Fibroblast of the aortic adventitia (primary cell): Measurements from ENCODE around the gene AGFG1. TPM values are rescaled to one million over a fixed set of nuclear protein-coding genes. Genes with fewer than 3 reads are reported as not detected.

Source experiments
- DNase-seq: peaks from one replicate; pipeline ENCODE4 v3.0.0-alpha.2; 2010; ENCODE audit warnings: low read depth
- H3K4me3 ChIP-seq: 2 replicates; pipeline ENCODE4 v1.5.1; 2011; ENCODE audit warnings: low read depth, mild to moderate bottlenecking, control low read depth, low read length, moderate library complexity
- total RNA-seq: library from RNA; depleted of rRNA; stranded (reverse); fragments of >200 nt; gene quantifications from 2 replicates; pipeline ENCODE4 v1.2.3, GENCODE V29; 2012; ENCODE audit warnings: low replicate concordance
- TF ChIP-seq, protein P1 (sequence below): IDR thresholded peaks from 2 replicates; pipeline ENCODE4 v1.5.1; 2011; ENCODE audit warnings: mild to moderate bottlenecking, low read length, control low read depth, inconsistent platforms; ENCODE audit not compliant: insufficient read depth

AGFG1 gene
- total RNA-seq, 1 donor, result 81.3 TPM

DNA sequence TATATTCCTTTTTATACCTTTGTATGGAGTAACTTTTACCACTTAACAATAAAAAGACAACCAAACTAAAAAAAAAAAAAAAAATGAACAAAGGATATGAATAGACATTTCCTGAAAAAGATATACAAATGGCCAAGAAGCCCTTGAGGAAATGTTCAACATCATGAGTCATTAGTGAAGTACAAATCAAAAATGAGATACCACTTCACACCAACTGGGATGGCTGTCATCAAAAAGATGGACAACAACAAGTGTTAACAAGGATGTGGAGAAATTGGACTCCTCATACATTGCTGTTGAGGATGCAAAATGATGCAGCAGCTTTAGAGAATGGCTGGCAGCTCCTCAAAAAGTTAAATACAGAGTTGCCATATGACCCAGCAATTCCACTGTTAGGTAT, 104.2 kb downstream of the AGFG1 start:
- DNase-seq, result no peak
- no peak overlapping the region for H3K4me3 ChIP-seq
- TF ChIP-seq, protein P1, sequence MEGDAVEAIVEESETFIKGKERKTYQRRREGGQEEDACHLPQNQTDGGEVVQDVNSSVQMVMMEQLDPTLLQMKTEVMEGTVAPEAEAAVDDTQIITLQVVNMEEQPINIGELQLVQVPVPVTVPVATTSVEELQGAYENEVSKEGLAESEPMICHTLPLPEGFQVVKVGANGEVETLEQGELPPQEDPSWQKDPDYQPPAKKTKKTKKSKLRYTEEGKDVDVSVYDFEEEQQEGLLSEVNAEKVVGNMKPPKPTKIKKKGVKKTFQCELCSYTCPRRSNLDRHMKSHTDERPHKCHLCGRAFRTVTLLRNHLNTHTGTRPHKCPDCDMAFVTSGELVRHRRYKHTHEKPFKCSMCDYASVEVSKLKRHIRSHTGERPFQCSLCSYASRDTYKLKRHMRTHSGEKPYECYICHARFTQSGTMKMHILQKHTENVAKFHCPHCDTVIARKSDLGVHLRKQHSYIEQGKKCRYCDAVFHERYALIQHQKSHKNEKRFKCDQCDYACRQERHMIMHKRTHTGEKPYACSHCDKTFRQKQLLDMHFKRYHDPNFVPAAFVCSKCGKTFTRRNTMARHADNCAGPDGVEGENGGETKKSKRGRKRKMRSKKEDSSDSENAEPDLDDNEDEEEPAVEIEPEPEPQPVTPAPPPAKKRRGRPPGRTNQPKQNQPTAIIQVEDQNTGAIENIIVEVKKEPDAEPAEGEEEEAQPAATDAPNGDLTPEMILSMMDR, result no peak

DNA sequence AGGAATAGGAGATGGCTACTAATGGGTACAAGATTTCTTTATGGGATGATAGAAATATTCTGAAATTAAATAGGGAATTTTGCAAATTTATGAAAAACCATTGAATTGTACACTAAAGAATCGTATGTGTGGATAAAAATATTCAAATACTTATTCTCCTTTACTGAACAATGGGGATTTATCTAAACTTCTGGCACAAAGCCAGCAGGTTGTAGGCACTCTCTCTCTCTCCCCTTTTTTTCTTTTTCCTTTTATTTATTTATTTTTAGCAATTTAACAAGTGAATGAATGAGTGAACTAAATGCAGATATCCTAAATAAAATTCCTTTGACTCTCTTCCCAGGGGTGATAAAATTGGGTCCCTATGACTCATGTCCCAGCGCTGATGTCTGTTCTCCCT, 104.9 kb downstream of the AGFG1 start:
- TF ChIP-seq, protein P1, result no peak
- no peak for DNase-seq
- H3K4me3 ChIP-seq, result no peak overlapping the region

DNA sequence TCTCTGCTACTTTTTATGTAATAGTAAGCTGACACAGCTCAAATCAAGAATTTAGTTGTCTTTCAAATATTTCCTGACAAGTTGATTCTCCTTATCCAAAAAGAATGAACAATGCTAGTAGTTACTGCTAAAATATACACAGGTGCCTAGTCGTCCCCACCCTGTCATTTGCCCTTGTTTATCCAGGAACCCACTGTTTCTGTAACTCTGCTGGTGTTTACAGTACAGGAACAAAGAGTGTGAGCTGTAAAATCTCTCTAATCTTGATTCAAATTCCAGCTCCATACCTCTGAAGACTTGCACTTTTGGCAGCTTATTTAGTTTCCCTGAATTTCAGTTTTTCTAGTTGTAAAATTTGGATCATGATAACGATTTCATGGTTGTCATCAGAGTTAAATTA, 105.6 kb downstream of the AGFG1 start:
- H3K4me3 ChIP-seq, result no peak overlapping the region
- no peak for DNase-seq
- TF ChIP-seq, protein P1, result no peak

DNA sequence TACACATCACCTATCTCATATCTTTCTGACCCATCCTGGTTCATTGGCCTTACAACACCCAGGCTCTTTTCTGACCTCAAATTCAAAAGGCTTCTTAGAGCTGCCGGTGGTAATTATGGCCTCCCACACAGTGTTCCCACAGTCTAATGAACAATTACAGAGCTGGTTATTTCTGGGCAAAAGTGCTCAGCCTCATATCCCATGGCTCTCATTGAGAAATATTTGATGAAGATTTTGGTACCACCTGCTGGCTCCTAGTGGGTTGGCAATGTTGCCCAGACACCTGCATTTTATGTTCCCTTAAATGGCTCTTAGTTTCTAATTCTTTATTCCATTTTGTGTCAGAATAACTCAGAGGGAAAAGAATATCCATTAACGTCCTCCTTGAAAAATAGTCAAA, 106.7 kb downstream of the AGFG1 start:
- DNase-seq, result no peak
- H3K4me3 ChIP-seq, result no peak overlapping the region
- TF ChIP-seq, protein P1, result no peak

DNA sequence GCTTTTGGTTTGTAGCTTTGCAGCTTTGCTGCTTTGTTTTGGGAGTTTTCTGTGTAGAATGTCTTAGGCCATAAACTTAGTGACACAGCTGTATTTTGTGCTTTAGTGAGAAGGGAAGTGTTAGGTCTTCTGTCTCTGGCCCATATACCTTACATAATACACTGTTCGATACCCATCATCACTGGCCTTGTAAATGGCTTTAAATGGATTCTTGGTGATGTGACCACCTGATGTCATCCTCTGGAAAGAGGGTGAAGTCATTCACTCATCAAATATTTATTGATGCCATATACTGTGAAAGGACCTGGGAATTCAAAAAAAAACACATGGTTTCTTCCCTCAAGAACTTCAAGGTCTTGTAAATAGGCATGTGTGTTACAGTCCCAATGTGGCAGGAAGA, 107.8 kb downstream of the AGFG1 start:
- DNase-seq, result no peak
- TF ChIP-seq, protein P1, result no peak
- H3K4me3 ChIP-seq, result no peak overlapping the region

DNA sequence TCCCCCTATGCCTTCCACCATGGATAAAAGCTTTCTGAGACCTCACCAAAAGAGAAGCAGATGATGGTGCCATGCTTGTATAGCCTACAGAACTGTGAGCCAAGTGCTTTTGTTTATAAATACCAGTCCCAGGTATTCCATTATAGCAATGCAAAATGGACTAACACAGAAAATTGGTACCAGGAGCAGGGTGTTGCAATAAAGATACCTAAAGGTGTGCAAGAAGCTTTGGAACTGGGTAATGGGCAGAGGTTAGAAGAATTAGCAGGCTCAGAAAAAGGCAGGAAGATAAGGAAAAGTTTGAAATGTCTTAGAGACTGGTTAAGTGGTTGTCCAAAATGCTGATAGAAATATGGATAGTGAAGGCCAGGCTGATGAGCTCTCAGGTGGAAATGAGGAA, 110.4 kb downstream of the AGFG1 start:
- DNase-seq, result no peak
- H3K4me3 ChIP-seq, result no peak overlapping the region
- TF ChIP-seq, protein P1, result no peak

DNA sequence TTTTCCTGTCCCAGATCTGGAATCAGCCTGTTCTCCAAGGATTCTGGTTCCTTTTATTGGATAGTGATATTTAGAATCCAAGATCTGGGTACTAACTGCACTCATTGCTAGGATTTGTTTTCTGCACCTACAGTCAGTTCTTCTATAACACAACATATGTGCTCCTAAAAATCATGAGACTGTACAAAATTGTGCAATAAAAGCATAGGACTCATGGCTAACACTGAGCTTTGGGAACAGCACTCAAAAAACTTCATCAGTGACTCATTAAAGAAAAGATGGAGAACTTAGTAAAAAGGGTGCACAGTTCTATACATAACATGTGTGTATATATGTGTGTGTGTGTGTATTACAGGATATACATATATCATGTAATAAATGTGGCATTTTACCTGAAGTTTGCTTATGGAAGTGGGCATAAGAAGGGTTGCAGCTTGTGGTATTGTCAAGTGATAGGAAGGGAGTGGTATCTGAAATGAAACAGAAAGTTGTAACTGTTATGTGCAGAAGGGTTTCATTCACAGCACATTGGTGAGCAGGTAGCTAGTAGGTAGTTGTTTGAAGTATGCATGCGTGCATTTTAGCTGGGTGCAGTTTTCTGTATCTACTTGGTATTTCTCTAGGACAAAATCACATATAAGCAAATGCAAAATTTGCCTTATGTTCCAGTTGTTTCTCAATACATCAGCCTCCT, 120.9 kb downstream of the AGFG1 start:
- H3K4me3 ChIP-seq, result no peak overlapping the region
- no peak for DNase-seq

More for the DNA sequence above, 120.9 kb downstream of the AGFG1 start:
- TF ChIP-seq, protein P1, result no peak
